ENCODE results near the gene VEPH1. TPM values are rescaled to one million over a fixed set of nuclear protein-coding genes. Genes with fewer than 3 reads are reported as not detected.

Gene VEPH1
- polyA plus RNA-seq, 2 of the 4 experiments (the other 2 are of a cell fraction), result 0.04 to 0.16 TPM

- no peak for TF ChIP-seq CTCF (IDR thresholded peaks at IDR 0.05)
Measured at GRCh38 chr3:157444797-157445184, 58.4 kb downstream of the VEPH1 start (continued).

- Histone ChIP-seq H3K27ac (no peak overlapping the region), H3K4me3 (no peak overlapping the region), H3K4me1 (peaks cover 5% of the 10 kb centered on the region; the same call in 1 of the 3 replicates), H3K9me3 (no peaks in the 10 kb centered on the region), H3K4me2 (no peak overlapping the region)
- ATAC-seq (no peak), FAIRE-seq (no peak), DNase-seq (ENCODE audit: low read depth in 1 of 2, low spot score in 1 of 2) (no peak)
- ChIA-PET CTCF (interaction anchor here (1.0 to 4.9 kb wide), 3 partner anchors 22 to 242 kb away, joined by 3 to 22 read pairs (median 9); no protein-coding TSS in a partner anchor), POLR2A (no interaction called here)
- 39% methylated on average over 3 of the region's 3 CpGs for WGBS (ENCODE audit: missing lambda C conversion rate)
- TF ChIP-seq MAZ (IDR thresholded peaks at IDR 0.05; ENCODE audit: borderline replicate concordance, low read depth, low read length) (no peak), SMC3 (IDR thresholded peaks at IDR 0.05) (no peak), NPAS2 (CRISPR knock-in tag; IDR thresholded peaks at IDR 0.05; ENCODE audit: borderline replicate concordance) (no peak), HOXA7 (CRISPR knock-in tag; IDR thresholded peaks at IDR 0.05) (no peak), BHLHE40 (IDR thresholded peaks at IDR 0.05; ENCODE audit: low read depth, low read length) (no peak)
Measured at GRCh38 chr3:157443905-157444796, 59.1 kb downstream of the VEPH1 start.

DNA sequence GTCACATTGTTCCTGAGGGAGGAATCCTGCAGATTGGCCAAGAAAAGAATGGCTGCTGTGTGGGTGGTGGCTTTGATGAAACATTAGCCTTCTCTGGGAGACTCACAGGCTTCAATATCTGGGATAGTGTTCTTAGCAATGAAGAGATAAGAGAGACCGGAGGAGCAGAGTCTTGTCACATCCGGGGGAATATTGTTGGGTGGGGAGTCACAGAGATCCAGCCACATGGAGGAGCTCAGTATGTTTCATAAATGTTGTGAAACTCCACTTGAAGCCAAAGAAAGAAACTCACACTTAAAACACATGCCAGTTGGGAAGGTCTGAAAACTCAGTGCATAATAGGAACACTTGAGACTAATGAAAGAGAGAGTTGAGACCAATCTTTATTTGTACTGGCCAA, 60.5 kb downstream of the VEPH1 start:
- H3K4me2 ChIP-seq, result no peak overlapping the region
- H3K9me3 ChIP-seq, result no peaks in the 10 kb centered on the region
- POLR2A ChIA-PET, result no interaction called here
- 56% methylated on average over 2 of the region's 2 CpGs for WGBS (ENCODE audit: missing lambda C conversion rate)
- no peak for FAIRE-seq
- H3K4me1 ChIP-seq, result peaks cover 5% of the 10 kb centered on the region; the same call in 1 of the 3 replicates
- no peak overlapping the region for H3K27ac ChIP-seq
- CTCF ChIA-PET, result interaction anchor here (1.3 to 4.9 kb wide), 2 partner anchors 53 to 238 kb away, joined by 4 to 22 read pairs; no protein-coding TSS in a partner anchor
- H3K4me3 ChIP-seq, result no peak overlapping the region
- DNase-seq (ENCODE audit: low read depth in 1 of 2, low spot score in 1 of 2), result no peak
- no peak for ATAC-seq
- TF ChIP-seq RFX5 (IDR thresholded peaks at IDR 0.05) (no peak), ZC3H11A (IDR thresholded peaks at IDR 0.05) (no peak), HOXB13 (CRISPR knock-in tag; IDR thresholded peaks at IDR 0.05; ENCODE audit: low read depth) (no peak), ZNF302 (CRISPR knock-in tag; IDR thresholded peaks at IDR 0.05) (no peak), JUNB (IDR thresholded peaks at IDR 0.05) (no peak), CHD4 (IDR thresholded peaks at IDR 0.05; ENCODE audit: borderline replicate concordance) (no peak), POLR2A (IDR thresholded peaks at IDR 0.05; ENCODE audit: low read length) (no peak), ESRRA (IDR thresholded peaks at IDR 0.05; ENCODE audit: borderline replicate concordance, low read length) (no peak), EHF (CRISPR knock-in tag; IDR thresholded peaks at IDR 0.05) (no peak), RCOR1 (IDR thresholded peaks at IDR 0.05; ENCODE audit: low read depth, low read length) (no peak), E2F6 (IDR thresholded peaks at IDR 0.05; ENCODE audit: borderline replicate concordance, low read depth) (no peak), ZSCAN20 (CRISPR knock-in tag; IDR thresholded peaks at IDR 0.05) (no peak), ZFP36 (IDR thresholded peaks at IDR 0.05; ENCODE audit: borderline replicate concordance, partially characterized antibody) (no peak)
- TF ChIP-seq, protein P1, sequence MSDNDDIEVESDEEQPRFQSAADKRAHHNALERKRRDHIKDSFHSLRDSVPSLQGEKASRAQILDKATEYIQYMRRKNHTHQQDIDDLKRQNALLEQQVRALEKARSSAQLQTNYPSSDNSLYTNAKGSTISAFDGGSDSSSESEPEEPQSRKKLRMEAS (IDR thresholded peaks at IDR 0.05), result no peak
- TF ChIP-seq, protein P2, sequence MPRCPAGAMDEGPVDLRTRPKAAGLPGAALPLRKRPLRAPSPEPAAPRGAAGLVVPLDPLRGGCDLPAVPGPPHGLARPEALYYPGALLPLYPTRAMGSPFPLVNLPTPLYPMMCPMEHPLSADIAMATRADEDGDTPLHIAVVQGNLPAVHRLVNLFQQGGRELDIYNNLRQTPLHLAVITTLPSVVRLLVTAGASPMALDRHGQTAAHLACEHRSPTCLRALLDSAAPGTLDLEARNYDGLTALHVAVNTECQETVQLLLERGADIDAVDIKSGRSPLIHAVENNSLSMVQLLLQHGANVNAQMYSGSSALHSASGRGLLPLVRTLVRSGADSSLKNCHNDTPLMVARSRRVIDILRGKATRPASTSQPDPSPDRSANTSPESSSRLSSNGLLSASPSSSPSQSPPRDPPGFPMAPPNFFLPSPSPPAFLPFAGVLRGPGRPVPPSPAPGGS (IDR thresholded peaks at IDR 0.05), result no peak
- TF ChIP-seq, protein P3, sequence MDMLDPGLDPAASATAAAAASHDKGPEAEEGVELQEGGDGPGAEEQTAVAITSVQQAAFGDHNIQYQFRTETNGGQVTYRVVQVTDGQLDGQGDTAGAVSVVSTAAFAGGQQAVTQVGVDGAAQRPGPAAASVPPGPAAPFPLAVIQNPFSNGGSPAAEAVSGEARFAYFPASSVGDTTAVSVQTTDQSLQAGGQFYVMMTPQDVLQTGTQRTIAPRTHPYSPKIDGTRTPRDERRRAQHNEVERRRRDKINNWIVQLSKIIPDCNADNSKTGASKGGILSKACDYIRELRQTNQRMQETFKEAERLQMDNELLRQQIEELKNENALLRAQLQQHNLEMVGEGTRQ (IDR thresholded peaks at IDR 0.05), result no peak

Data from A549 (cell line).